ENCODE data around the gene KIAA0408. TPM values are rescaled to one million over a fixed set of nuclear protein-coding genes. Genes with fewer than 3 reads are reported as not detected.

The KIAA0408 gene
- total RNA-seq, result 3.2 TPM
- long read RNA-seq, partial matches to known transcripts, result 0 of 2 reads
- long read RNA-seq, other reads (novel, unspliced or antisense), result 1 of 2 reads

GRCh38 chr6:127459231-127459641, at the start of gene KIAA0408:
KIAA0408 (minus strand) TSS chr6:127459389; CDS start chr6:127453981, 5,408 bp downstream.
- peak; percentile 69 for DNase-seq (ENCODE audit: missing footprints)
- ATAC-seq, result peak; percentile 94
- intact Hi-C loops (cut with DNase I), result no loop called here

GRCh38 chr6:127506894-127507293, 47.7 kb upstream of the KIAA0408 start:
- intact Hi-C loops (cut with DNase I), result no loop called here
- ATAC-seq, result no peak
- DNase-seq (ENCODE audit: missing footprints), result no peak

DNA sequence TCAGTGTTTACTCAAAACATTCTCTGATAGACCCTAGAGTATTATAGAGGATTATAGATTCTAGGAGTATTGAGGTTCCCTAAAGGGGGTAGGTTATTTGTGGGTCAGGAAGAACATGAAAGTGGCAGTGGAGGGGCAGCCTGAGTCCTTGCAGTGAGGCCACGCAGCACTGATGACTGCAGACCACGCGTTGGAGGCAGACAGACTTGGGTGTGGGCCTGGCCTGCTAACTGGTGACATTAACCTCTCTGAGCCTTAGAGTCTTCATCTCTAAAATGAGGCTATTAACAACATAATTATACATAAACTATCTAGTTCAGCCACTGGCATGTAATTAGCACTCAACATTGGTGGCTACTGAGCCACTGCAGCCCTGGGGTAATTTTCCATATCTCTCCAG, 43.8 kb upstream of the KIAA0408 start:
- intact Hi-C loops (cut with DNase I), result no loop called here
- no peak for ATAC-seq
- DNase-seq (ENCODE audit: missing footprints), result no peak

GRCh38 chr6:127497410-127497809, 38.2 kb upstream of the KIAA0408 start:
- intact Hi-C loops (cut with DNase I), result no loop called here
- ATAC-seq, result no peak

DNA sequence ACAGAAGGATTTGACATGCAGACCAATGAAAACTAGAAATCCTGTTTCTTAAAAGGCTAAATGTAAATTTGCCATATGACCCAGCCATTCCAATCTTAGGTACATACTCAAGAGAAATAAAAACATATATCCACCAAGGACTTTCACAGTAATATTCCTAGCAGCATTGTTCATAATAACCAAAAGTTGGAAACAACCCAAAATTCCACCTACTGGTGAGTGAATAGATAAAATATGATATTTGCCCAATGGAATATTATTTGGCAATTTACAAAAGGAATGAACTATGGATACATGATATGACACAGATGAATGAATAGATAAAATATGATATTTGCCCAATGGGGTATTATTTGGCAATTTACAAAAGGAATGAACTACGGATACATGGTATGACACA, 37.3 kb upstream of the KIAA0408 start:
- ATAC-seq (no peak), DNase-seq (ENCODE audit: missing footprints) (no peak)
- intact Hi-C loops (cut with DNase I), result no loop called here

More at GRCh38 chr6:127497410-127497809, 38.2 kb upstream of the KIAA0408 start:
- DNase-seq (ENCODE audit: missing footprints), result no peak

- intact Hi-C loops (cut with DNase I), result no loop called here
Observed at GRCh38 chr6:127494240-127494767, 35.1 kb upstream of the KIAA0408 start.

GRCh38 chr6:127489248-127489647, 30.1 kb upstream of the KIAA0408 start:
- DNase-seq (ENCODE audit: missing footprints) (no peak), ATAC-seq (no peak)
- intact Hi-C loops (cut with DNase I), result no loop called here

More at GRCh38 chr6:127494240-127494767, 35.1 kb upstream of the KIAA0408 start:
- DNase-seq (ENCODE audit: missing footprints), result no peak
- ATAC-seq, result no peak

GRCh38 chr6:127486934-127487333, 27.7 kb upstream of the KIAA0408 start:
- intact Hi-C loops (cut with DNase I), result no loop called here
- no peak for ATAC-seq
- DNase-seq (ENCODE audit: missing footprints), result no peak

DNA sequence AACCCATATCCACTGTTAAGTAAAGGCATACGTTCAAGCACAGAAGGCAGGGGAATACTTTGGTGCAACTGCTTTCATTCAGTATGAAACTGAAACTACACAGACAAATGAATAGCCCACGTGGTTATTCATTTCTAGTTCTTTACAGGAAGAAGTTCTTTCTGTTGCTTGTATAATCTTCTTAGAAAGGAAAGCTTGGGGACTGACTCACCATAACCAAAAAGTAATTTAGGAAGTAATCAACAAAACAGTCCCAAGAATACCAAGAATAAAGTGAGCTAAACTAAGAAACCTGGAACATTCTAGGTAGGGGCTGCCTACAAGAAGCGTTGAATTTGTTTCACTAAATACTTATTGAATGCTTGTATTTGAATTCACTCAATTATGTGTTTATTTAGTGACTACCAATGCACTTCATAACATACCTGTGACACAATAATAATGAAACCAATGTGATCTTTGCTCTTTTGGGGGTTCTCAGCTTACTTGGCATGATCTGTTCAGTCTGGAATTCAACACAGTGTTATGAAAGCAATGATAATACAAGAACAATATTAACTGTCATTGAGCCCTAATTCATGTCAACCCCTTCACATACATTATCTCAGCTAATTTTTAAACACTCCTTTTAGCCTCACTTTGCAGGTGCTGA, 25.1 kb upstream of the KIAA0408 start:
- no peak for DNase-seq (ENCODE audit: missing footprints)
- intact Hi-C loops (cut with DNase I), result no loop called here
- no peak for ATAC-seq

- DNase-seq (ENCODE audit: missing footprints) (no peak), ATAC-seq (no peak)
- intact Hi-C loops (cut with DNase I), result no loop called here
Observed at GRCh38 chr6:127483399-127484055, 24.3 kb upstream of the KIAA0408 start.

GRCh38 chr6:127482325-127482724, 23.1 kb upstream of the KIAA0408 start:
- no peak for DNase-seq (ENCODE audit: missing footprints)
- intact Hi-C loops (cut with DNase I), result no loop called here
- ATAC-seq, result no peak

GRCh38 chr6:127481628-127482027, 22.4 kb upstream of the KIAA0408 start:
- intact Hi-C loops (cut with DNase I), result no loop called here
- ATAC-seq (no peak), DNase-seq (ENCODE audit: missing footprints) (no peak)

DNA sequence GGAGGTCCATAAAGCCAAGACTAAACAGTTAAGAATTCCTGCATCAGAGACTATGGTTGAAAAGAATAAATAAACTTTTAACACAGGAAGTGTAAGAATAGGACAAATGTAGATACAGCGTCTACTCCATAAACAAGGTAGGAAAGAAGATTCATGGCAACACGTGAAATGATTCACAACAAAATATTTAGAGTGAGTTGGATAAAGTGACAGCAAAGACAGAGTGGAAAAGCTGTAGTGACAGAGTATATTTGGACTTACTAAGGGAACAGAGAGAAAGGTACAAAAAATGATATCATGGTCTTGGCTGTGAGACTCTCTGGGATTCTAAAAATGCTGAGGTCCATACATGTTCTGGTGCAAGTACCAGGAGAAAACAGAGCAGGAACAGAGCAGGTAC, 21.9 kb upstream of the KIAA0408 start:
- ATAC-seq (no peak), DNase-seq (ENCODE audit: missing footprints) (no peak)
- intact Hi-C loops (cut with DNase I), result no loop called here

DNA sequence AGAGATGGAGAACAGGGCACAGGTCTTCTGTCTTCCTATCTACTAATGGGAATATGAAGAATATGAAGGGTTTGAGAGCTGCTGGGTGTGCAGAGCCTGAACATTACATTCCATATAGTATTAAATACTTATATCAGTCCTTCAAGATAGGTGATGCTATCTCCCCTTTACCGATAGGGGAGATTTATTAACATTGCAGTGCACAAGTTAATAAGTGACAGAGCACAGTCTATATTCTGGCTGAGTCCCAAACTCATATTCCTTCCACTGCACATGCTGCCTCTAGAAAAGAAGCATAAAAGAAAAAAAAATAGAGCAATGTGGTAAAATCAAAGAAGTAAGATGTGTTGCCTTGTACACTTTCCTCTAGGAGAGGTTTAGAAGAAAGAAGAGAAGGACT, 18.5 kb upstream of the KIAA0408 start:
- intact Hi-C loops (cut with DNase I), result no loop called here
- ATAC-seq (no peak), DNase-seq (ENCODE audit: missing footprints) (no peak)

DNA sequence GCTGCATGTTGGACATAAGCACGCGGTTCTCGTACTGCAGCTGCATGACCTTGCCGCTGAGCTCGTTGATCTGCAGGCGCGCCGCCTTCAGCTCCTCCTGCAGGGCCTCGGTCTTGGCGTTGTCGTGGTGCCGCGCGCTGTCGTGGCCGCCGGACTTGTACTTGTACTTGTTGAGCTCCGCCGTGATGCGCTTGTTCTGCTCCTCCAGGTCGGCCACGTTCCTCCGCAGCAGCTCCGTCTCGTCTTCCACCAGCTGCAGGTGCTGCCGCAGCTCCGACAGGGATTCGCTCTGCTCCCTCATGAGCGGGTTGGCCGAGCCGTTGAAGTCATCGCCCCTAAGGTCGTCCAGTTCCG, 16.6 kb upstream of the KIAA0408 start:
- intact Hi-C loops (cut with DNase I), result no loop called here
- DNase-seq (ENCODE audit: missing footprints) (peak; percentile 66), ATAC-seq (no peak)

DNA sequence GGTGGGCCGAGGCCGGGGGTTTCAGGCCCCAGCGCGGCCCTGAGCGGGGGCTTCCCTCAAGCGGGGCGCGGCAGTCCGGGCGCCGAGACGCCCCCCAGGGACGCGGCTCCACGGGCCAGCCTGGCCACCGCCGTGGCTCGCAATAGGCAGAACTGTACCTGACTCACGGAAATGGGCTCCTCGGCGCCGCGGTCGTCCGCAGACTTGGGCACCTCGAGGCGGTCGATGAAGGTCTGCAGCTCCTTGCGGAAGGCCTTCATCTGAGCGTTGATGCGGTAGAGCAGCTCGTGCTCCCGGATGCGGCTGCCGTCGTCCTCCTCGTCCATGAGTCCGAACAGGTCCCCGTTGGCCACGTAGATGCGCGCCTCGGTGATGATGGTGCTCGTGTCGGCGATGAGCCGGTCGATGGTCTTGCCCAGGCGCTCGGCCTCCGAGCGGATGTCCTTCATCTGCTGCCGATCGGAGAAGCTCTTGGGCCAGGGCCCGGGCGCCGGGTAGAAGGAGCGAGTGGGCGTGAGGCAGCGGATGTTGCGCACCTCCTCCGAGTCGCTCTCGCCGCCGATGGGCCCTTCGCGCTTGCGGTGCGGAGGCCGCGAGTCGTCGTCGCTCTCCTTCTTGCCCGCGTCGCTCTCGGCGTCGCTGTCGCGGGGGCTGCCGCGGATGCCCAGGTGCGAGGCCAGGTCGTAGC, 16.1 kb upstream of the KIAA0408 start:
- no peak for DNase-seq (ENCODE audit: missing footprints)
- ATAC-seq, result no peak
- intact Hi-C loops (cut with DNase I), result no loop called here

DNA sequence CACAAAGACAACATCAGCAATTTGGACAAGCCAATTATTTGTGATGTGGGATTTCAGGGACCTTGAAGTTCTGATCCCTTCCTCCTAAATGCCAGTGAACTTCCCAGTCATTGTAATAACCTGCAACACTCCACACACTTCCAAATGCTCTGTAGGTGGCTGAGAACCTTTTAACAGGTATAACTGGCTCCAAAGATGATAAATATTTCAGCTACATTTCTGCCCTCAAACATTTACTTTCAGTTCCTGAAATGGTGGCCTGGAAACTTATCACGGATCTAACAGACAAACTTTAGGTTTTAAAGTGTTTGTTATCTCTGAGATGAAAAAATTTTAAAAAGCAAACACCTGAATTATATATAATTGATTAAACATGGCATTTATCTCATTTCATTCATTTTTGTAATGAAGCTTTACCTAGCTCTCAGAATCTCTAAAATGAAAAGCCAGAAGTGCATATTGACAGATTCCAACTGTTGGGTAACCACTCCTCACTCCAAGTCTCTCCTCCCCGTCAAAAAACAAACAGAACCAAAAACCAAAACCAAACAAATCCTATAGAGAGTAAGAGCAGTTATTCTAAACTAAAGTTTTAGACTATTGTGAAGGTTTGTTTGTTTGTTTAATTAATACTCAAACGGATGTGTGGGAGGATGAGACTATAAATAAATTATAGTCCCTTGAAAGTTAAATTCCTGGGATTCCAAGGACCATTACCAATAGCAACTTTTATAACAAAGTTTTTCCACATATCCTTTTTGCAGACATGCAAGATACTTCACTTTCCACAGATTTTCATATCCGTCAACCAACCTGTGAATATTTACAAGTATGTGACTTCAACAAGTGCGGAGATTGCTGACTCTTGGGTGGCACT, 12.4 kb upstream of the KIAA0408 start:
- intact Hi-C loops (cut with DNase I), result no loop called here
- DNase-seq (ENCODE audit: missing footprints) (no peak), ATAC-seq (no peak)

DNA sequence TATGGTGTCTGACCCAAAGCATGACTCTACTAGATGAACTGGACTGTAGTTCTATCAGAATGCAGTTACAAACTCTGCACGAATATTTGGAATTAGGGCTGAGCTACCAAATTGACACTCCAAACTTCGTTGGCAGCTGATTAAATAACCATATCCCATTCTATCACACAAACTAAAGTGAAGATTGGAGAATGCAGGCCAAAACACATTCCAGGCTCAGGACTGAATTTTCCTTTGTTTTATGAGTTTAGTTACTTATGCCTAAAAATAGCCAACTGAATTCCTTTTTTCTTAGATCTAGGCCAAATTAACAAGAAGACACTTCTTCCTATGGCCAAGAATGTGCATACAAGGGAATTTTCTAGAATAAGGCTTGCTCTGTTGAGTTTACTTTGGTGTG, 9.7 kb upstream of the KIAA0408 start:
- no peak for DNase-seq (ENCODE audit: missing footprints)
- intact Hi-C loops (cut with DNase I), result loop anchor here (5.0 kb wide), 1 partner anchor 68 kb away; no protein-coding TSS in a partner anchor
- ATAC-seq, result no peak

DNA sequence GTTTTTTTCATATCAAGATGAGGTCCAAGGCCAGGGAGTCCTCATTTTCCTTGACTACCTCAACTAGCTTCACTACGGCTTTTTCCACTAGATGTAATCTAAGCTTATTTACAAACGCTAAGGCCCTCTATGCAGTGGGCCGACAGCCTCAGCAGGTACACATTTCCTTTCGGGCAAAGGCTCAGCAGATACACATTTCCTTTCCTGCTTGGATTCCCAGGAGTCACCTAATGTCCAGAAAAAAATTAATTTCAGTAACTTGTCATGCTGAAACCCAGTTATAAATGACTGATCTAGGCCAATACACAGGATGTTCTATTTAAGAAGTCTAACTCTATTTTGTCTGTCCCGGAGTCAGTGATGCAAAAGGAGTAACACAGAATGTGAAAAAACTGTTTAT, 7.2 kb upstream of the KIAA0408 start:
- DNase-seq (ENCODE audit: missing footprints), result no peak
- ATAC-seq, result no peak
- intact Hi-C loops (cut with DNase I), result loop anchor here (5.0 kb wide), 1 partner anchor 71 kb away; no protein-coding TSS in a partner anchor

Data from Right ventricle myocardium inferior (tissue), 1 donor.